BJ (cell line): ENCODE results near the gene FRMD4A. TPM values are rescaled to one million over a fixed set of nuclear protein-coding genes. Genes with fewer than 3 reads are reported as not detected.

ENCODE experiments used
- CTCF ChIA-PET: fragments of 350-600 bp; formaldehyde crosslinking; extraction: SDS; loops from one replicate; lab custom pipeline; 2021; ENCODE audit warnings: antibody characterized with exemption, inconsistent platforms; lab: Yijun Ruan, JAX
- POLR2A ChIA-PET: fragments of 300-600 bp; sonication (Branson Sonifier 250); formaldehyde crosslinking; extraction: SDS; loops from one replicate; lab custom pipeline; 2021; ENCODE audit warnings: antibody characterized with exemption; lab: Charles Lee
- DNase-seq: peaks from one replicate; pipeline ENCODE4 v3.0.0-alpha.2; 2011; ENCODE audit warnings: low read depth
- H3K27me3 ChIP-seq: 2 replicates; pipeline ENCODE4 v1.6.0; 2011; ENCODE audit warnings: low read length; ENCODE audit not compliant: control insufficient read depth, insufficient read depth
- H3K36me3 ChIP-seq: 2 replicates; pipeline ENCODE4 v1.5.1; 2011; ENCODE audit warnings: low read length; ENCODE audit not compliant: control insufficient read depth, insufficient read depth
- H3K4me3 ChIP-seq: 2 replicates; pipeline ENCODE4 v1.5.1; 2011; ENCODE audit warnings: low read depth, mild to moderate bottlenecking, control low read depth, low read length
- polyA plus RNA-seq: library from polyadenylated mRNA; depleted of rRNA; stranded (reverse); fragments of >200 nt; gene quantifications from 2 replicates; pipeline ENCODE4 v1.2.3, GENCODE V29; 2011
- TF ChIP-seq, protein P1 (sequence below): IDR thresholded peaks from 2 replicates; pipeline ENCODE4 v1.5.1; 2011; ENCODE audit warnings: low read depth, mild to moderate bottlenecking, control low read depth, inconsistent platforms, low read length, moderate library complexity; ENCODE audit not compliant: insufficient read depth

Gene FRMD4A
- polyA plus RNA-seq, 1 experiment, result 31.6 TPM

DNA sequence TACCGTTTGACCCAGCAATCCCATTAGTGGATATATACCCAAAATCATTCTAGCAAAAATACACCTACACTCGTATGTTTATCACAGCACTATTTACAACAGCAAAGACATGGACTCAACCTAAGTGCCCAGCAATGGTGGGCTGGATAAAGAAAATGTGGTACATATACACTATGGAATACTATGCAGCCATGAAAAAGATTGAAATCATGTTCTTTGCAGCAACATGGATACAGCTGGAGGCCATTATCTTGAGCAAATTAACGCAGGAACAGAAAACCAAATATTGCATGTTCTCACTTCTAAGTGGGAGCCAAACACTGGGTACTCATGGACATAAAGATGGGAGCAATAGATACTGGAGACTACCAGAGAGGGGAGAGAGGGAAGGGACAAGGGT lies 223.9 kb downstream of the FRMD4A start:
- Histone ChIP-seq H3K36me3 (no peaks in the 10 kb centered on the region), H3K27me3 (peaks cover 4% of the 10 kb centered on the region), H3K4me3 (no peak overlapping the region)
- ChIA-PET CTCF (no interaction called here), POLR2A (no interaction called here)
- no peak for DNase-seq
- TF ChIP-seq, protein P1, sequence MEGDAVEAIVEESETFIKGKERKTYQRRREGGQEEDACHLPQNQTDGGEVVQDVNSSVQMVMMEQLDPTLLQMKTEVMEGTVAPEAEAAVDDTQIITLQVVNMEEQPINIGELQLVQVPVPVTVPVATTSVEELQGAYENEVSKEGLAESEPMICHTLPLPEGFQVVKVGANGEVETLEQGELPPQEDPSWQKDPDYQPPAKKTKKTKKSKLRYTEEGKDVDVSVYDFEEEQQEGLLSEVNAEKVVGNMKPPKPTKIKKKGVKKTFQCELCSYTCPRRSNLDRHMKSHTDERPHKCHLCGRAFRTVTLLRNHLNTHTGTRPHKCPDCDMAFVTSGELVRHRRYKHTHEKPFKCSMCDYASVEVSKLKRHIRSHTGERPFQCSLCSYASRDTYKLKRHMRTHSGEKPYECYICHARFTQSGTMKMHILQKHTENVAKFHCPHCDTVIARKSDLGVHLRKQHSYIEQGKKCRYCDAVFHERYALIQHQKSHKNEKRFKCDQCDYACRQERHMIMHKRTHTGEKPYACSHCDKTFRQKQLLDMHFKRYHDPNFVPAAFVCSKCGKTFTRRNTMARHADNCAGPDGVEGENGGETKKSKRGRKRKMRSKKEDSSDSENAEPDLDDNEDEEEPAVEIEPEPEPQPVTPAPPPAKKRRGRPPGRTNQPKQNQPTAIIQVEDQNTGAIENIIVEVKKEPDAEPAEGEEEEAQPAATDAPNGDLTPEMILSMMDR, result no peak

DNA sequence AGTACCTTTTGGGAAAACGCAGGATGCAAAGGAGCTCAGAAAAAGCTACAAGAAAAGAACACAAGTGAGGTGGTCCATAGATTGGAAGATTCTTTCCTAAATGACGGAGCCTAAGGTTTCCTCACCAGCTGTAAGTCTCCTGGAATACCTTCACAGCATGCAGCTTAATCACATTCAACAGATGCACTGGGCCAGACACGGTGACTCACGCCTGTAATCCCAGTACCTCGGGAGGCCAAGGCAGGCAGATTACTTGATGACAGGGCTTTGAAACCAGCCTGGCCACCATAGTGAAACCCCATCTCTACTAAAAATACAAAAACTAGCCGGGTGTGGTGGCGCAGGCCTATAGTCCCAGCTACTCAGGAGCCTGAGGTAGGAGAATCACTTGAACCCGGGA lies 228.7 kb downstream of the FRMD4A start:
- Histone ChIP-seq H3K36me3 (no peaks in the 10 kb centered on the region), H3K27me3 (no peaks in the 10 kb centered on the region; the same call in 1 of the 2 replicates), H3K4me3 (no peak overlapping the region)
- DNase-seq, result no peak
- CTCF ChIA-PET, result interaction anchor here (0.7 to 2.2 kb wide), 5 partner anchors 8 to 487 kb away, joined by 3 to 10 read pairs (median 3); no protein-coding TSS in a partner anchor
- POLR2A ChIA-PET, result interaction anchor here (0.7 kb wide), 1 partner anchor 104 kb away, joined by 10 read pairs; no protein-coding TSS in a partner anchor
- TF ChIP-seq, protein P1, result no peak

DNA sequence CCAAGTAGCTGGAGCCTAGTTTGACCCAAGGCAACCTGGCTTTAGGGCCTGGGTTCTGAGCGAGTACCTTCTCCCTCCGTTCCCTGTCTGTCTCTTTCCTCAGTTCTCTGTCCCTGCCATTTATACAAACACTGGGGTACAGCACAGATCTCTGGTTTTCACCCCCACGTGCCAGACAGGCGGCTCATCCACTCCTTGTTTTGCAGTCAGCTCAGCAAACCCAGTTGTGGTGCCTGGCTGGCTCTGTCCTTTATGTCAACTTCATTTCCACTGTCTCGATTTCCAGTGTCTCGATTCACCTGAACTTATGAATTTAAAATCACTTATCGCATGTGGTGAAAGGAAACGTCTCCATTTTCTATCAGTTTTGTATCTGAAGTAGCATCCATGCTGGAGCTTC lies 230.8 kb downstream of the FRMD4A start:
- TF ChIP-seq, protein P1, result no peak
- H3K4me3 ChIP-seq, result no peak overlapping the region
- POLR2A ChIA-PET, result no interaction called here
- DNase-seq, result no peak
- no peaks in the 10 kb centered on the region for H3K36me3 ChIP-seq
- CTCF ChIA-PET, result interaction anchor here (1.2 kb wide), 1 partner anchor 316 kb away, joined by 3 read pairs; no protein-coding TSS in a partner anchor
- no peaks in the 10 kb centered on the region; the same call in 1 of the 2 replicates for H3K27me3 ChIP-seq

DNA sequence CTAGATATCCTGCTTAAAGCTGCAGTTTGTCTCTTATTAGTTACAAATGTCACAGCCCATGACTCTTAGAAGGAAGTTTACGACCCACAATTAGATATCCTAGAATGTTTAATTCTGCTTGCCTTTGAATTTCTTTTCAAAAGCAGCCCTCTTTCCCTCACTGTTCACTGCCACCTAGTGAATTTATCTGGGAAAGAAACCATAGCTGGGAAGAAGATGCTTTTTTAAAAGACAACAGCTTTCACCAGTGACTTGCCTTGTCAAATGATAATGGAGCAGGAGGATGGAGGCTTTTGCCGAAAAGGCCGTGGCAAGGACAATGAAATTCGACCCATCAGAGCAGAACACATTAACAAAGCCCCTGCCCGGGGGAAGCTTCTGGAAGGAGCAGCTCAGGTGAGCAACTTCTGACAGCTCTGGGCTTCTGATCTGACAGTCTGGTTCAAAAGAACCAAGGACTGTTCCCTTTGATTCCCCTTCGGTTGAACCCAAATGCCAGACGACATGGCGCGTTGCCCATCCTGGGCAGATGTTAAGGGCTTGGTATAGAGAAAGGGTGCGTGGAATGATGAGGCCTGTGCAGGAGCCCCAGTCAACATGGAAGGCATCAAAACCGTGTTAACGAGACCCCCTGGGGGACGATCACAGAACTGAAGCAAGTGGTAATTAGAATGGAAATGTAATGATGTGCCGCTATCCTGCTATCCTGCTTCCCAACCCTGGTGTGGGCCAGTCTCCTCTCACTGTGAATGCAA lies 236.8 kb downstream of the FRMD4A start:
- TF ChIP-seq, protein P1, result peak; percentile 59
- POLR2A ChIA-PET, result interaction anchor here (0.6 kb wide), 2 partner anchors 137 to 303 kb away, joined by 3 to 4 read pairs; no protein-coding TSS in a partner anchor
- H3K4me3 ChIP-seq, result no peak overlapping the region

DNA sequence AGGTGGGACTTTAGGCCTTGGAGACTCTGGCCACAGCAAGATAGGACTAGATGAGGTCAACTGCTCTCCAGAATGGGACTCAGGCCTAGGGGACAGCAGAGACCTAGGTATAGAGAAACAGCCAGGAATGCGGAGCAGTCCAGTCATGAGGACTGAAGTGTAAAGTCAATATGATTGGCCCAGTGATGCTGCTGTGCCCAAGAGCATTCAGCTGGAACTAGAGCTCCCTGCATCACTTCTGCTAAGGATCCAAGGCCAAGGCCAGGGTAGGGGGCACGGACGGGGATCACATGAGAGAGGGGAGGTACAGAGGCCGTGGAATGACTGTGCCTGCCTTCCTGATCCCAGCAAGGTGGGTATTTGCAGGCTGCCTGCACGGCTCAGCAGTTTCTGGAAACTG lies 237.9 kb downstream of the FRMD4A start:
- Histone ChIP-seq H3K36me3 (no peaks in the 10 kb centered on the region), H3K4me3 (no peak overlapping the region), H3K27me3 (no peaks in the 10 kb centered on the region)
- ChIA-PET CTCF (interaction anchor here (1.1 to 1.9 kb wide), 4 partner anchors 135 to 316 kb away, joined by 3 to 5 read pairs (median 4); no protein-coding TSS in a partner anchor), POLR2A (no interaction called here)
- TF ChIP-seq, protein P1, result no peak
- DNase-seq, result no peak

More for the DNA sequence above, 236.8 kb downstream of the FRMD4A start:
- CTCF ChIA-PET, result interaction anchor here (0.6 to 3.5 kb wide), 25 partner anchors 9 to 384 kb away, joined by 3 to 31 read pairs (median 4); no protein-coding TSS in a partner anchor
- H3K36me3 ChIP-seq, result no peaks in the 10 kb centered on the region
- H3K27me3 ChIP-seq, result no peaks in the 10 kb centered on the region
- no peak for DNase-seq
